ENCODE data around the gene DPM3.

DNA sequence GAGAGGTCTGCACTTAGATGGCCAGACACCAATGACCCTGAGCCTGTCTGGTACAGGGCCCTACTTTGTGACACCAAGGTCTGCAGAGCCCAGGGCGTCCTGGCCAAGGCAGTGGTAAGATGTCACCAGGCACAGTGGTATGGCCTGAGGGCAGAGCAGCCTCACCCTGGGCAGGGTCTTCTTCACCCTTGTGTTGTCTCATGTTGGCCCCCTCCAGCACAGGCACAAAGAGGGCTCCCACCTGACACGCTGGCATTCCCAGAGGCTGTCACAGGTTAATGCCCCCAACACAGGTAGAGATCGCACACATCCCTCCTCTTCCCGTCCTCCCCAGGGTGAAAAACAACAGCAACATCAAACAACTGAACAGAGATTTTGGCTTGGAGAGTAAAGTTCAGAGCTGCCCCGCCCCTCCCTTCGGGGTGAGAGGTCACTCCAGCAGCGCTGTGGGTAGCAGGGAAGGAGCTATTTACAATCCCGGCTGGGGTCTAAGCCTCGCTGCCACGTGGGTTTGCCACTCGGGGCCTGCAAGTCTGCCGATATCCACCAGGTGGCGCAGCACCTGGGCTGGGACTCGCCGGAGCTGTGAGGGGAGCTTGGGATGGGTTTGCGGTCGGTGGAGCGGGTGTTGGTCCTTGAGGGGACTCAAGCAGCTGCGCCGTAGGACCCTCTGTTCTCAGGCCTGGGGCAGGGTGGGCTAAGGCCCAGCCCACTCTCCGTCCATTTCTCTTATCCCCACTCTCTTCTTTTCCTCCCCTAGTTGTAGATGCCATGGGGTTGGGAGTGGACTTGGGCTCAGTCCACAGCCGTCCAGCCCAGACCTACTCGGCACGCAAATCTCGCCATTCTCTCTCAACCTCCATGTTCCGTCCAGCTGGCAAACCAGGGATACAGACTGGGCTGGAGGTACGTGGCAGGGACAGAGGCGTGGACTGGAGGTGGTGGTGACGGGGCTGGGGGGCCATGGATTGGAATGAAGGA lies 49.0 kb downstream of the DPM3 start:
- TF ChIP-seq, protein P1, sequence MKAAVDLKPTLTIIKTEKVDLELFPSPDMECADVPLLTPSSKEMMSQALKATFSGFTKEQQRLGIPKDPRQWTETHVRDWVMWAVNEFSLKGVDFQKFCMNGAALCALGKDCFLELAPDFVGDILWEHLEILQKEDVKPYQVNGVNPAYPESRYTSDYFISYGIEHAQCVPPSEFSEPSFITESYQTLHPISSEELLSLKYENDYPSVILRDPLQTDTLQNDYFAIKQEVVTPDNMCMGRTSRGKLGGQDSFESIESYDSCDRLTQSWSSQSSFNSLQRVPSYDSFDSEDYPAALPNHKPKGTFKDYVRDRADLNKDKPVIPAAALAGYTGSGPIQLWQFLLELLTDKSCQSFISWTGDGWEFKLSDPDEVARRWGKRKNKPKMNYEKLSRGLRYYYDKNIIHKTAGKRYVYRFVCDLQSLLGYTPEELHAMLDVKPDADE (IDR thresholded peaks at IDR 0.05): no peak
- TF ChIP-seq, protein P2, sequence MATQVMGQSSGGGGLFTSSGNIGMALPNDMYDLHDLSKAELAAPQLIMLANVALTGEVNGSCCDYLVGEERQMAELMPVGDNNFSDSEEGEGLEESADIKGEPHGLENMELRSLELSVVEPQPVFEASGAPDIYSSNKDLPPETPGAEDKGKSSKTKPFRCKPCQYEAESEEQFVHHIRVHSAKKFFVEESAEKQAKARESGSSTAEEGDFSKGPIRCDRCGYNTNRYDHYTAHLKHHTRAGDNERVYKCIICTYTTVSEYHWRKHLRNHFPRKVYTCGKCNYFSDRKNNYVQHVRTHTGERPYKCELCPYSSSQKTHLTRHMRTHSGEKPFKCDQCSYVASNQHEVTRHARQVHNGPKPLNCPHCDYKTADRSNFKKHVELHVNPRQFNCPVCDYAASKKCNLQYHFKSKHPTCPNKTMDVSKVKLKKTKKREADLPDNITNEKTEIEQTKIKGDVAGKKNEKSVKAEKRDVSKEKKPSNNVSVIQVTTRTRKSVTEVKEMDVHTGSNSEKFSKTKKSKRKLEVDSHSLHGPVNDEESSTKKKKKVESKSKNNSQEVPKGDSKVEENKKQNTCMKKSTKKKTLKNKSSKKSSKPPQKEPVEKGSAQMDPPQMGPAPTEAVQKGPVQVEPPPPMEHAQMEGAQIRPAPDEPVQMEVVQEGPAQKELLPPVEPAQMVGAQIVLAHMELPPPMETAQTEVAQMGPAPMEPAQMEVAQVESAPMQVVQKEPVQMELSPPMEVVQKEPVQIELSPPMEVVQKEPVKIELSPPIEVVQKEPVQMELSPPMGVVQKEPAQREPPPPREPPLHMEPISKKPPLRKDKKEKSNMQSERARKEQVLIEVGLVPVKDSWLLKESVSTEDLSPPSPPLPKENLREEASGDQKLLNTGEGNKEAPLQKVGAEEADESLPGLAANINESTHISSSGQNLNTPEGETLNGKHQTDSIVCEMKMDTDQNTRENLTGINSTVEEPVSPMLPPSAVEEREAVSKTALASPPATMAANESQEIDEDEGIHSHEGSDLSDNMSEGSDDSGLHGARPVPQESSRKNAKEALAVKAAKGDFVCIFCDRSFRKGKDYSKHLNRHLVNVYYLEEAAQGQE (IDR thresholded peaks at IDR 0.05; ENCODE audit: unreplicated experiment): no peak
- TF ChIP-seq, protein P3, sequence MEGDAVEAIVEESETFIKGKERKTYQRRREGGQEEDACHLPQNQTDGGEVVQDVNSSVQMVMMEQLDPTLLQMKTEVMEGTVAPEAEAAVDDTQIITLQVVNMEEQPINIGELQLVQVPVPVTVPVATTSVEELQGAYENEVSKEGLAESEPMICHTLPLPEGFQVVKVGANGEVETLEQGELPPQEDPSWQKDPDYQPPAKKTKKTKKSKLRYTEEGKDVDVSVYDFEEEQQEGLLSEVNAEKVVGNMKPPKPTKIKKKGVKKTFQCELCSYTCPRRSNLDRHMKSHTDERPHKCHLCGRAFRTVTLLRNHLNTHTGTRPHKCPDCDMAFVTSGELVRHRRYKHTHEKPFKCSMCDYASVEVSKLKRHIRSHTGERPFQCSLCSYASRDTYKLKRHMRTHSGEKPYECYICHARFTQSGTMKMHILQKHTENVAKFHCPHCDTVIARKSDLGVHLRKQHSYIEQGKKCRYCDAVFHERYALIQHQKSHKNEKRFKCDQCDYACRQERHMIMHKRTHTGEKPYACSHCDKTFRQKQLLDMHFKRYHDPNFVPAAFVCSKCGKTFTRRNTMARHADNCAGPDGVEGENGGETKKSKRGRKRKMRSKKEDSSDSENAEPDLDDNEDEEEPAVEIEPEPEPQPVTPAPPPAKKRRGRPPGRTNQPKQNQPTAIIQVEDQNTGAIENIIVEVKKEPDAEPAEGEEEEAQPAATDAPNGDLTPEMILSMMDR (conservative IDR thresholded peaks at IDR 0.05; ENCODE audit: low read depth in 2 of 2): peak; percentile 98
- no peak for TF ChIP-seq EZH2 (IDR thresholded peaks at IDR 0.05; ENCODE audit: low read depth, unreplicated experiment)
- 0 out of 2 replicates have a peak, but pooled peaks have one; percentile 3 for TF ChIP-seq CREB1 (CRISPR knock-in tag; IDR thresholded peaks at IDR 0.05; ENCODE audit: low read depth)
